HG03097 (cell line): ENCODE measurements around the gene UQCC3.
"Not testable (repeated sequence)": the region's sequence is repeated elsewhere in the genome, so short reads cannot be mapped to it uniquely, and the experiment has no call there.

Source experiments
- ATAC-seq: cut with Tn5 transposase; IDR thresholded peaks from one replicate; pipeline ENCODE4 v1.9.1; 2021; ENCODE audit not compliant: unreplicated experiment, low FRiP score

Gene UQCC3

DNA sequence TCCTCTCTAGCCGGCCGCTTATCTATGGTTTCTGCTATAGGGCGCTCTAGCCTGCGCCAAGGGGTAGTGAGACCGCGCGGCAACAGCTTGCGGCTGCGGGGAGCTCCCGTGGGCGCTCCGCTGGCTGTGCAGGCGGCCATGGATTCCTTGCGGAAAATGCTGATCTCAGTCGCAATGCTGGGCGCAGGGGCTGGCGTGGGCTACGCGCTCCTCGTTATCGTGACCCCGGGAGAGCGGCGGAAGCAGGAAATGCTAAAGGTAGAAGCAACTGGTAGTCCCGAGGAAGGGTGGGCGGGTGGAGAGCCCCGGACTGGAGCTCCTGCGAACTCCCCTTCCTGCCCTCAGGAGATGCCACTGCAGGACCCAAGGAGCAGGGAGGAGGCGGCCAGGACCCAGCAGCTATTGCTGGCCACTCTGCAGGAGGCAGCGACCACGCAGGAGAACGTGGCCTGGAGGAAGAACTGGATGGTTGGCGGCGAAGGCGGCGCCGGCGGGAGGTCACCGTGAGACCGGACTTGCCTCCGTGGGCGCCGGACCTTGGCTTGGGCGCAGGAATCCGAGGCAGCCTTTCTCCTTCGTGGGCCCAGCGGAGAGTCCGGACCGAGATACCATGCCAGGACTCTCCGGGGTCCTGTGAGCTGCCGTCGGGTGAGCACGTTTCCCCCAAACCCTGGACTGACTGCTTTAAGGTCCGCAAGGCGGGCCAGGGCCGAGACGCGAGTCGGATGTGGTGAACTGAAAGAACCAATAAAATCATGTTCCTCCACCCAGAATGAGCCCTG is at the start of gene UQCC3, which contains the start of gene LBHD1:
Gene UQCC3, plus strand, starts transcription at position 66 of the 782 bp plus-strand sequence. Its CDS starts 73 bp downstream, at position 139.
Gene LBHD1, minus strand, starts transcription at position 660 of the 782 bp plus-strand sequence. CDS start 2,236 bp downstream, outside the sequence.
- peak; percentile 41 for ATAC-seq

- no peak for ATAC-seq
These were observed 48.9 kb upstream of the UQCC3 start for GRCh38 chr11:62622476-62623089.

DNA sequence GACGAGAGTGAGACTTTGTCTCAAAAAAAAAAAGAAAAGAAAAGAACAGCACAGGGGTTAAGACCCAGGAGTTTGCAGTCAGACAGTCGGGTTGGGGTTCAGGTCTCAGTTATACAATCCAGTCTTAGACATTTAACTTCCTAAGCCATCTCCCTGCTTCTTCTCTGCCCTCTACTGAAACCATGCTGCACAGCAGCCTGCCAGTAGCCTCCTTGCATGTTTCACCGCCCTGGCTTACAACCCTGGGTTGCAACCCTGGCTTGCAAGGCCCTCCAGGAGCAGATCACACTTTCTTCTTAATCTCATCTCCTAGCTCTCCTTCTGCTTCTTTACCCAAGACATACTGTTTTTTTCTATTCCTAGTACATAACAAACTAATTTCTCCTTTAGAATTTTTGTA is 43.8 kb upstream of the UQCC3 start:
- no peak for ATAC-seq

DNA sequence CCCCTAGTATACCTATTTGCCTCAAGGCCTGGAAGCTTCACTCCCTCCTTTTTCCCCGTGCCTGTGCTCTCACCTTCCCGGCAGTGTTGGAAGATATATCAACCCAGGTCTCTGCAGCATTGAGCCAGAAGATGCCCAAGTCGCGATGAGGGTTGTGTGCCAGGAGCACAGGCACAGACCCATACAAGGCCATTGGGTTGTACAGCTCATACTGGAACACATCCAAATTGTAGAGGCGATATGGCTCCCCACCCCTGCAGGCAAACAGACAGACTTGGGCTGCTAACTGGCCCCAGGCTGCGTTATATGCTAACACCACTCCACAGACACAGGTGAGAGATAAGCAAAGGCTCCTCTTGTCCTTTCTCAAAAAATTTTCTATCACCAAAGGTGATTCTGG is 39.0 kb upstream of the UQCC3 start:
- no peak for ATAC-seq

DNA sequence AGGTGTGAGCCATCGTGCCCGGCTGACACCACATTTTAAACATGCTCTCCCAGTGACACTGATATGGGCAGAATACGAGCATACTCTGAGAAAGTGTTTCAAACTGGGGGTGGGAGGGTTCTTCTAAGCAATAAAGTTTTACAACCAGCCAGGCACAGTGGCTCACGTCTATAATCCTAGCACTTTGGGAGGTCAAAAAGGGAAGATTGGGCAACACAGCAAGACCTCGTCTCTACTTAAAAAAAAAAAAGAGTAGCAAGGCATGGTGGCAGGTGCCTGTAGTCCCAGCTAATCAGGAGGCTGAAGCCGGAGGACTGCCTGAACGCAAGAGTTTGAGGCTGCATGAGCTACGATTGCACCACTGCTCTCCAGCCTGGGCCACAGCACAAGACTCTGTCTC is 27.3 kb upstream of the UQCC3 start:
- no peak for ATAC-seq

DNA sequence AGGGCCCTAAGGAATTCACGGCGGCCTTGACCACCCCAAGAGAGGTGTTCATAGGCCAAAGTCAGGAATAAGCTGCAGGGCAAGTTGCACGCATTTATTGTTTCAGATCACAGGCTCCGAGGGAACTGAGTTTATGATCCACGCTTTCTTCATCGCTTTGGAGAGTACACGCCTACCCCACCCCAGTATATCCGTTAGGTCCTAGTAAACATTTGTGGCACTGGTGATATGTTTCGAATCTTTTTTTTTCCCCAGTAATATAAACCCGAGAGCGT is 25.9 kb upstream of the UQCC3 start:
- ATAC-seq = no peak

GRCh38 chr11:62645946-62646824 is 25.3 kb upstream of the UQCC3 start, which contains the start of gene GANAB:
TSS of gene GANAB (minus strand) at chr11:62646613. CDS start at chr11:62646599, 14 bp downstream.
- peak; percentile 86 for ATAC-seq

DNA sequence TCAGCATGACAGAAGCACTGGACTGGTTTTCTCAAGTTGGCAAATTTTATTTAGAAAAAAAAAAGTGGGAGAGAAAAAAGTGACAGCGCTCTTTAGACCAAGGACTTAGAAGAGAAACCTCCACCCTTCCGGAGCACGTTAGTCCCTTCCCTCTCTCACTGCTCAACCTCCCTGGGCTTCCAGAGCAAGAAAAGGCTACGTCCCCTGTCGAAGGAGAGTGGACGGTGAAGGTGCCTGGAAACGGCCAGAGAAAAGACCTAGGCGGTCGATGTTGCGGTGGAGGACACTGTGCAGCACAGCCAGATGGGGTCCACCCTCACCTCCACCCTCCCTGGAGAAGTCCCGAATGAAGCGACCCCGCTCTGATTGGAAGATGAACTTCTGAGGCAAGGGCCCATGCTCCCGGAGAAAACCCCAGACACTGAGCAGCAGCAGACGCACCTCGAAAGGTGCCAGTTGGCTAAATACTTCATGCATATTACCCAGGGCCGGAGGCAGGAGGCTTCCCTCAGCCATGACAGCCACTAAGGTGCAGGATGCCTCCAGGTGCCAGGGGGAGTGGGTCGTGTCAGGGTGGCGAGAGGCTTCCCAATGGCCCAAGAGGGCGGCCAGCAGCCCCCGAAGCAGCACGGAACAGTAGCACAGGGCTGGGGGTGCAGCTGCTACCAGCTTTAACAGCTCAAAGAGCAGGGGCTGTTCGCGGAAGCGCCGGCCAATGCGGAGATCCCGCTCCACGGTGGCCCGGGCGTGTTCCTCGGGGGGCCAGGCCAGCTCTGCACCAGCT is 24.5 kb upstream of the UQCC3 start:
- peak; percentile 7 for ATAC-seq

DNA sequence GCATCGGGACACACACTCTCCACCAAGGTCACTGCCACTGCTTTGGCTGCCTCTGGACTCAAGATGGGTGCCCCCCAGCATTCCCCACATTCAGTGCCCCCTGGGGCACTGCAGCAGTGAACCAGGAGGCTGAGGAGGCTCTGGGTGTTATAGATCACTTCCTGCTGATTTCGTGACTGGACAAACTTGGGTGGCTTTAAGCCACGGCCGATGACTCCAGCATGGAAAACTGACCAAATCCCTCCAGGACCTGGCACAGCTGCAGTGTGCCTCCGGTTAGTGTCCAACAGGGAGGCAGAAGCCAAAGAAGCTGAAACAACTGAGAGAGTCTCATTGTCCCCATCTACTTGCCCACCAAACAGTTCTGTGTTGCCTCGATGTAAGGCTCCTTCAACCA is 23.9 kb upstream of the UQCC3 start:
- ATAC-seq = no peak

GRCh38 chr11:62648185-62648966 is 23.1 kb upstream of the UQCC3 start:
- ATAC-seq = no peak

DNA sequence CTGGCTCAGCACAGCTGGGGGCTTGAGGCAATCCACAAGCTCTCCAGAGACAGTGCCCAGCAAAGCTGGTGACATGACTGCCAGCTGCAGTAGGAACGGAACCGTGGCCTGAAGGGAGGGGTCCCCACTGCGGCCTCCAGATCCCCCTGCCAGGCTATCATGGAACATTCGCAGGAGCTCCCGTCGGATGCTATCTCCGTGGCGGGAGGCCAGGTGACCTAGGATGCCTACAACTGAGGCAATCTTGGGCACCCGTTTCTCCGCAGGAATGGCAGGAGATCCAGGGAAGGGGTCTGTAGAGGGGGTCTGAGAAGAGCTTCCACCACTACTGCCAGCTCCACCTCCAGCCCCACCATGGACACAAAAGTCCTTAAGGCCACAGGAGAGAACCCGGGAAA is 22.5 kb upstream of the UQCC3 start:
- ATAC-seq = no peak

- ATAC-seq = no peak
These were observed 22.0 kb upstream of the UQCC3 start for GRCh38 chr11:62649486-62649885.

DNA sequence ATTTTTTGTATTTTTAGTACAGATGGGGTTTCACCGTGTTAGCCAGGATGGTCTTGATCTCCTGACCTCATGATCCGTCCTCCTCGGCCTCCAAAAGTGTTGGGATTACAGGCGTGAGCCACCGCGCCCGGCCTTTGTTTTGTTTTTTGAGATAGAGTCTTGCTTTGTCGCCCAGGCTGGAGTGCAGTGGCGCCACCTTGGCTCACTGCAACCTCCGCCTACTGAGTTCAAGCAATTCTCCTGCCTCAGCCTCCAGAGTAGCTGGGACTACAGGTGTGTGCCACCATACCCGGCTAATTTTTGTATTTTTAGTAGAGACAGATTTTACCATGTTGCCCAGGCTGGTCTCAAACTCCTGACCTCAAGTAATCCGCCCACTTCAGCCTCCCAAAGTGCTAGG is 21.2 kb upstream of the UQCC3 start:
- ATAC-seq = not testable (repeated sequence)

DNA sequence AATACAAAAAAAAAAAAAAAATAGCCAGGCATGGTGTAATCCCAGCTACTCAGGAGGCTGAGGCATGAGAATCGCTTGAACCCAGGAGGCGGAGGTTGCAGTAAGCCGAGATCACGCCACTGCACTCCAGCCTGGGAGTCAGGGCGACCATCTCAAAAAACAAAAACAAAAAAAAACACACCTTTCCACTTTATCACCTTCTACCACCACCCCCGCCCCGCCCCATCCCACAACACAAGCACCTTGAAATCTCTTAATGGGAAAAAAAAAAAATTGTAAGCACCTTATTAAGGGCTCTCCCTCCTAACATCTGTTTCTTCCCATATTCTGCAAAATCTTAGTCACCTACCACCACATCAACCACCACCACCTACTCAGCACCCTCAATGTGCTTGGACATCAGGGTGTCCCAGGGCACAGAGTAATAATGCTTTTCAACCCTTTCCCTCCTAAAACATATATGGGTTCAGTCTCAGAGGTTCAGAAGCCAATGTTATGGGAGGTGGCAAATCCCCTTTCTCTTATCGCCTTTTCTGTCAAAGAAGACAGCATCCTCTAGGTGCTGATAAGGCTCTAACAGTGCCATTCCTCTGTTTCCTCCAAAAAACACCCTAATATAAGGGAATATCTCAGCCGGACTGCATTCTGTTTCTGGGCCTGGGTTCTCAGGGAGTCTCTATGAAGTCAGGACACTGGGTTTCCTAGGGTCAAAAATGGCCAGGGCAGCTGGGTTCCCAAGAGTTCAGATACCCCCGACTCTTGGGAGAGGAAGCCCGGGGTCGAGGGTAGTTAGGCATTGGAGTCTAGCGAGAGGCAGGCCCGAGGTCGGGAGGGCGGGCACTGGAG is 19.1 kb upstream of the UQCC3 start:
- no peak for ATAC-seq

DNA sequence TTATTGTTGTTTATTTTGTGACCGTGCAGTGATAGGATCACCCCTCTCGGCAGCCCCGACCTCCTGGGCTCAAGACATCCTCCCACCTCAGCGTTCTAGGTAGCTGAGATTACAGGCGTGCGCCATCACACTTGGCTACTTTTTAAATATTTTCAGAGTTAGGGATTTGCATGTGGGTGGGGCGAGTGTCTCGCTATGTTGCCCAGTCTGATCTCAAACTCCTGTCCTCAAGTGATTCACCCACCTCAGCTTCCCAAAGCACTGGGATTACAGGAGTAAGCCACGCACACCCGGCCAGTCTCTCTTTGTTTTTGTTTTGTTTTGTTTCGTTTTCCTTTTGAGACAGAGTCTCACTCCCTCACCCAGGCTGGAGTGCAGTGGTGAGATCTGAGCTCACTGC is 17.2 kb upstream of the UQCC3 start:
- ATAC-seq = no peak

- ATAC-seq = no peak
These were observed 14.6 kb upstream of the UQCC3 start for GRCh38 chr11:62656796-62657429.

- ATAC-seq = peak; percentile 16
These were observed 6.9 kb upstream of the UQCC3 start for GRCh38 chr11:62664405-62665074.

GRCh38 chr11:62665075-62665598 is 6.3 kb upstream of the UQCC3 start, which contains the start of the genes C11orf98 and CSKMT:
TSS of gene C11orf98 (minus strand) at chr11:62665210. CDS start at chr11:62665169, 41 bp downstream.
TSS of gene CSKMT (plus strand) at chr11:62665312. CDS start at chr11:62665880, 568 bp downstream.
- ATAC-seq = peak; percentile 70
